Breast epithelium (tissue), 4 donors: ENCODE data around the gene SLC25A24. TPM values are rescaled to one million over a fixed set of nuclear protein-coding genes. Genes with fewer than 3 reads are reported as not detected.

Experiments
- DNase-seq, 2 donors: peaks; one replicate each; pipeline ENCODE4 v3.0.0-alpha.2; 2019; ENCODE audit warnings: low spot score in 2 of 2
- H3K27ac ChIP-seq, 2 donors: fragments of 200-600 bp; sonication (generic) in 1 of 2; one replicate each; pipeline ENCODE4 v1.5.1; 2016 to 2019; ENCODE audit warnings: mild to moderate bottlenecking in 1 of 2
- H3K27me3 ChIP-seq, 2 donors: fragments of 200-600 bp; sonication (generic) in 1 of 2; one replicate each; pipeline versions ENCODE4 v1.5.1 to v1.6.0; 2017 to 2019; ENCODE audit warnings: control low read depth in 1 of 2, mild to moderate bottlenecking in 1 of 2
- H3K36me3 ChIP-seq: fragments of 200-600 bp; one replicate; pipeline ENCODE4 v1.5.1; 2019
- H3K4me1 ChIP-seq, 2 donors: fragments of 200-600 bp; sonication (generic); one replicate each; pipeline ENCODE4 v1.5.1; 2016 to 2019; ENCODE audit warnings: control low read depth in 1 of 2
- H3K4me3 ChIP-seq, 3 donors: fragments of 200-600 bp; sonication (generic); 1 replicate in 2 of 3; 2 replicates in 1 of 3; pipeline ENCODE4 v1.5.1; 2016 to 2019; ENCODE audit warnings: mild to moderate bottlenecking in 3 of 3, moderate library complexity in 2 of 3
- H3K9me3 ChIP-seq, 2 donors: fragments of 200-600 bp; sonication (generic) in 1 of 2; one replicate each; pipeline ENCODE4 v1.5.1; 2016 to 2019; ENCODE audit warnings: control low read depth in 1 of 2
- CTCF ChIP-seq, 3 donors: fragments of 450-650 bp; IDR thresholded peaks; one replicate each; pipeline ENCODE4 v1.5.1; 2016 to 2017; ENCODE audit warnings: antibody characterized with exemption in 3 of 3, mild to moderate bottlenecking in 3 of 3, moderate library complexity in 3 of 3
- POLR2A ChIP-seq: fragments of 450-650 bp; IDR thresholded peaks from one replicate; pipeline ENCODE4 v1.6.1; 2016; ENCODE audit warnings: antibody characterized with exemption, mild to moderate bottlenecking, moderate library complexity
- POLR2AphosphoS5 ChIP-seq, 3 donors: sonication (generic); formaldehyde crosslinking; IDR thresholded peaks; one replicate each; pipeline ENCODE4 v1.6.1; 2017; ENCODE audit warnings: antibody characterized with exemption in 3 of 3
- intact Hi-C: fragments of 100-400 bp; cut with DNase I; formaldehyde crosslinking; loops from one replicate; pipeline ENCODE4 v1.15.1; 2023; ENCODE audit warnings: low total_unique reads
- total RNA-seq, 3 donors: library from RNA; depleted of rRNA; stranded (reverse); fragments of >200 nt; gene quantifications; one replicate each; pipeline ENCODE4 v1.1.0, GENCODE V29; 2016

Gene SLC25A24
- total RNA-seq, 3 donors from 2014 or later = 40.3 to 53.0 (median 45.1) TPM

GRCh38 chr1:108114033-108114599, 86.0 kb downstream of the SLC25A24 start:
- no peak overlapping the region for H3K4me3 ChIP-seq
- no peaks in the 10 kb centered on the region for H3K36me3 ChIP-seq
- TF ChIP-seq POLR2AphosphoS5 (IDR thresholded peaks at IDR 0.05) (no peak), CTCF (IDR thresholded peaks at IDR 0.05) (no peak)
- intact Hi-C loops = no loop called here
- no peak for DNase-seq
- no peaks in the 10 kb centered on the region for H3K9me3 ChIP-seq
- H3K27ac ChIP-seq = no peak overlapping the region
- H3K27me3 ChIP-seq = no peaks in the 10 kb centered on the region
- H3K4me1 ChIP-seq = no peaks in the 10 kb centered on the region

GRCh38 chr1:108113496-108113895, 86.6 kb downstream of the SLC25A24 start:
- H3K27ac ChIP-seq = no peak overlapping the region
- H3K9me3 ChIP-seq = no peaks in the 10 kb centered on the region
- DNase-seq = no peak
- no peaks in the 10 kb centered on the region for H3K27me3 ChIP-seq
- no peak for TF ChIP-seq POLR2AphosphoS5 (IDR thresholded peaks at IDR 0.05)
- no peak for TF ChIP-seq POLR2A
- no peak for TF ChIP-seq CTCF (IDR thresholded peaks at IDR 0.05)
- intact Hi-C loops = no loop called here
- no peaks in the 10 kb centered on the region for H3K36me3 ChIP-seq
- no peak overlapping the region for H3K4me3 ChIP-seq
- H3K4me1 ChIP-seq = no peaks in the 10 kb centered on the region

- TF ChIP-seq POLR2AphosphoS5 (IDR thresholded peaks at IDR 0.05) (no peak), CTCF (IDR thresholded peaks at IDR 0.05) (no peak)
- H3K4me1 ChIP-seq = no peaks in the 10 kb centered on the region
- H3K36me3 ChIP-seq = no peaks in the 10 kb centered on the region
- no peak overlapping the region for H3K27ac ChIP-seq
- no peaks in the 10 kb centered on the region for H3K27me3 ChIP-seq
- H3K9me3 ChIP-seq = no peaks in the 10 kb centered on the region
- no peak overlapping the region for H3K4me3 ChIP-seq
- intact Hi-C loops = no loop called here
- DNase-seq = no peak
These were observed 90.7 kb downstream of the SLC25A24 start for GRCh38 chr1:108109295-108109973.

- Histone ChIP-seq H3K36me3 (no peaks in the 10 kb centered on the region), H3K9me3 (no peaks in the 10 kb centered on the region), H3K27me3 (no peaks in the 10 kb centered on the region), H3K27ac (no peak overlapping the region), H3K4me3 (no peak overlapping the region), H3K4me1 (no peaks in the 10 kb centered on the region)
- no peak for DNase-seq
- intact Hi-C loops = no loop called here
- TF ChIP-seq POLR2A (no peak), POLR2AphosphoS5 (IDR thresholded peaks at IDR 0.05) (no peak), CTCF (IDR thresholded peaks at IDR 0.05) (no peak)
These were observed 92.0 kb downstream of the SLC25A24 start for GRCh38 chr1:108108119-108108518.

GRCh38 chr1:108107658-108108057, 92.5 kb downstream of the SLC25A24 start:
- no peak overlapping the region for H3K27ac ChIP-seq
- no peak for DNase-seq
- no peaks in the 10 kb centered on the region for H3K9me3 ChIP-seq
- TF ChIP-seq POLR2A = no peak
- no peak for TF ChIP-seq POLR2AphosphoS5 (IDR thresholded peaks at IDR 0.05)
- no peak for TF ChIP-seq CTCF (IDR thresholded peaks at IDR 0.05)
- no peak overlapping the region for H3K4me3 ChIP-seq
- H3K4me1 ChIP-seq = no peaks in the 10 kb centered on the region
- no peaks in the 10 kb centered on the region for H3K36me3 ChIP-seq
- intact Hi-C loops = no loop called here
- no peaks in the 10 kb centered on the region for H3K27me3 ChIP-seq
